ENCODE measurements around the gene ME1.
"Not testable (repeated sequence)": the region's sequence is repeated elsewhere in the genome, so short reads cannot be mapped to it uniquely, and the experiment has no call there.

The ME1 gene

GRCh38 chr6:83257791-83258190 lies 173.1 kb downstream of the ME1 start:
- no peak overlapping the region for H3K4me3 ChIP-seq (ENCODE audit: low read length)
- no peaks in the 10 kb centered on the region for H3K27me3 ChIP-seq (replicated peaks; ENCODE audit: insufficient read depth, low read length)
- H3K79me2 ChIP-seq (ENCODE audit: low read length) = no peaks in the 10 kb centered on the region
- H3K36me3 ChIP-seq (replicated peaks; ENCODE audit: insufficient read depth, low read length) = no peaks in the 10 kb centered on the region
- DNase-seq = no peak
- H3K4me2 ChIP-seq (ENCODE audit: low read depth, low read length) = no peak overlapping the region
- H3K9ac ChIP-seq (ENCODE audit: low read length) = no peak overlapping the region
- H4K20me1 ChIP-seq (ENCODE audit: insufficient read depth, low read length) = no peaks in the 10 kb centered on the region
- no peaks in the 10 kb centered on the region for H3K9me2 ChIP-seq (replicated peaks; ENCODE audit: insufficient read depth, low read length)
- H2AFZ ChIP-seq (ENCODE audit: low read length) = no peak overlapping the region
- H3K27ac ChIP-seq (ENCODE audit: low read length) = no peak overlapping the region
- TF ChIP-seq CTCF (IDR thresholded peaks at IDR 0.05; ENCODE audit: low read length) = no peak
- TF ChIP-seq EZH2phosphoT487 (IDR thresholded peaks at IDR 0.05; ENCODE audit: low read length) = no peak
- no peak for TF ChIP-seq EZH2 (optimal IDR thresholded peaks at IDR 0.05; ENCODE audit: low read depth, low read length)
- no peaks in the 10 kb centered on the region for H3F3A ChIP-seq (ENCODE audit: insufficient read depth, low read length)
- H3K9me3 ChIP-seq (replicated peaks; ENCODE audit: insufficient read depth, low read length) = no peaks in the 10 kb centered on the region
- no peaks in the 10 kb centered on the region for H3K4me1 ChIP-seq (ENCODE audit: low read length)

GRCh38 chr6:83256719-83257118 lies 174.1 kb downstream of the ME1 start:
- not testable (repeated sequence) for H4K20me1 ChIP-seq (ENCODE audit: insufficient read depth, low read length); H3K4me2 ChIP-seq (ENCODE audit: low read depth, low read length); H2AFZ ChIP-seq (ENCODE audit: low read length); H3K27ac ChIP-seq (ENCODE audit: low read length); H3K4me3 ChIP-seq (ENCODE audit: low read length); H3F3A ChIP-seq (ENCODE audit: insufficient read depth, low read length); H3K27me3 ChIP-seq (replicated peaks; ENCODE audit: insufficient read depth, low read length); H3K9me3 ChIP-seq (replicated peaks; ENCODE audit: insufficient read depth, low read length); H3K36me3 ChIP-seq (replicated peaks; ENCODE audit: insufficient read depth, low read length); H3K79me2 ChIP-seq (ENCODE audit: low read length); DNase-seq; H3K4me1 ChIP-seq (ENCODE audit: low read length); H3K9me2 ChIP-seq (replicated peaks; ENCODE audit: insufficient read depth, low read length); H3K9ac ChIP-seq (ENCODE audit: low read length)

DNA sequence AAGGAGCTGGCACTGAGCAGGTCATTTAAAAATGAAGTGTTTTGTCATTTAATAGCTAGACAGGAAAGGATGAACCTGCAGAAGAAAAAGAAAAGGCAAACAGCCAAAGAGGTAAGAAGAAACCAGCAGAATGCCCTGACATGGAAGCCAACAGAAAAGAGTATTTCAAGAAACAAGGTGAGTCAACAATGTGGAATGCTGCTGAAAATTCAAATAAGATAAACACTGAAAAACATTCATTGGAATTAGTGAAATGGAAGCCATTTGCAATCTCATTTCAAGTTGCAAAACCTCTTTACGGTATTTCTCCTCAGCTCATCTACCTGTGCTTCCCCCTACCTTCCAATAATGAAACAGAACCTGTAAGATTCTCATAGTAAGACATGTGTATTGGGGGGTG lies 178.1 kb downstream of the ME1 start:
- Histone ChIP-seq H4K20me1 (ENCODE audit: insufficient read depth, low read length) (no peaks in the 10 kb centered on the region), H3K9me2 (replicated peaks; ENCODE audit: insufficient read depth, low read length) (no peaks in the 10 kb centered on the region), H3K79me2 (ENCODE audit: low read length) (no peaks in the 10 kb centered on the region), H2AFZ (ENCODE audit: low read length) (no peak overlapping the region), H3K27ac (ENCODE audit: low read length) (no peak overlapping the region), H3K4me3 (ENCODE audit: low read length) (no peak overlapping the region), H3K4me2 (ENCODE audit: low read depth, low read length) (no peak overlapping the region), H3K4me1 (ENCODE audit: low read length) (no peaks in the 10 kb centered on the region), H3K27me3 (replicated peaks; ENCODE audit: insufficient read depth, low read length) (no peaks in the 10 kb centered on the region), H3K9ac (ENCODE audit: low read length) (no peak overlapping the region), H3K36me3 (replicated peaks; ENCODE audit: insufficient read depth, low read length) (no peaks in the 10 kb centered on the region), H3K9me3 (replicated peaks; ENCODE audit: insufficient read depth, low read length) (no peaks in the 10 kb centered on the region), H3F3A (ENCODE audit: insufficient read depth, low read length) (no peaks in the 10 kb centered on the region)
- TF ChIP-seq EZH2 (optimal IDR thresholded peaks at IDR 0.05; ENCODE audit: low read depth, low read length) (no peak), EZH2phosphoT487 (IDR thresholded peaks at IDR 0.05; ENCODE audit: low read length) (no peak), CTCF (IDR thresholded peaks at IDR 0.05; ENCODE audit: low read length) (no peak)
- no peak for DNase-seq

DNA sequence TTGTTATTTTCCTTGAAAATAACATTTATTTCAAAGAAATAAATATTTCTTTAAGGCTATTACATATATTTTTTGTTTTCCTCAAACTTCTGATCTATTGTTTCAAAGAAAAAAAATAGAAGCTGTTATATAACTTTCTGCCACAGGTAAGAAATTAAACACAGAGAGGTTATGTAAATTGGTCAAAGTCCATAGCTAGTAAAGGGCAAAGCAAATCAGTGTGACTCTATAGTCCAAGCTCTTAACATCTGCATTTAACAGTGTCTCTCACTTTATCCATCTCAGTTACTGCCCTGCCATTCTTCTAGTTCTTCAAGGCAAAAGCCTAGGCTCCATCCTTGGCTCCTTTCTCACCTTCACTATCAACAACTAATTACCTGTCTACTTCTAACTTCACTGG lies 180.6 kb downstream of the ME1 start:
- Histone ChIP-seq H3K4me3 (ENCODE audit: low read length) (no peak overlapping the region), H3K27me3 (replicated peaks; ENCODE audit: insufficient read depth, low read length) (no peaks in the 10 kb centered on the region), H3K4me2 (ENCODE audit: low read depth, low read length) (no peak overlapping the region), H3K79me2 (ENCODE audit: low read length) (no peaks in the 10 kb centered on the region), H2AFZ (ENCODE audit: low read length) (no peak overlapping the region), H3K9ac (ENCODE audit: low read length) (no peak overlapping the region), H3K9me3 (replicated peaks; ENCODE audit: insufficient read depth, low read length) (no peaks in the 10 kb centered on the region), H3K36me3 (replicated peaks; ENCODE audit: insufficient read depth, low read length) (no peaks in the 10 kb centered on the region), H4K20me1 (ENCODE audit: insufficient read depth, low read length) (no peaks in the 10 kb centered on the region), H3K9me2 (replicated peaks; ENCODE audit: insufficient read depth, low read length) (no peaks in the 10 kb centered on the region), H3F3A (ENCODE audit: insufficient read depth, low read length) (no peaks in the 10 kb centered on the region), H3K4me1 (ENCODE audit: low read length) (no peaks in the 10 kb centered on the region), H3K27ac (ENCODE audit: low read length) (no peak overlapping the region)
- TF ChIP-seq EZH2phosphoT487 (IDR thresholded peaks at IDR 0.05; ENCODE audit: low read length) (no peak), EZH2 (optimal IDR thresholded peaks at IDR 0.05; ENCODE audit: low read depth, low read length) (no peak), CTCF (IDR thresholded peaks at IDR 0.05; ENCODE audit: low read length) (no peak)
- no peak for DNase-seq
